A549 (cell line): ENCODE measurements around the gene MIEF1. TPM values are rescaled to one million over a fixed set of nuclear protein-coding genes. Genes with fewer than 3 reads are reported as not detected.
A peak's percentile ranks its signal among the peaks of the same experiment; 100 is the strongest.

Experiments
- ATAC-seq, 2 experiments: fragments of 200-7000 bp in 1 of 2; fragments of >200 bp in 1 of 2; cut with Nextera tagmentation in 1 of 2; cut with Tn5 transposase in 1 of 2; 3 replicates each; pipeline versions ENCODE4 v1.8.0 to v1.9.1; 2018 to 2020; ENCODE audit warnings: mild to moderate bottlenecking in 1 of 2, moderate library complexity in 1 of 2
- CTCF ChIA-PET: fragments of 300-600 bp; sonication (Branson Sonifier 250); formaldehyde crosslinking; extraction: SDS; loops from one replicate; lab custom pipeline; 2021; ENCODE audit warnings: antibody characterized with exemption, inconsistent platforms; lab: Yijun Ruan, JAX
- POLR2A ChIA-PET: fragments of 350-600 bp; formaldehyde crosslinking; extraction: SDS; loops from one replicate; lab custom pipeline; 2021; ENCODE audit warnings: antibody characterized with exemption, inconsistent platforms; lab: Yijun Ruan, JAX
- DNase-seq, 2 experiments: peaks; one replicate each; pipeline versions ENCODE4 v3.0.0 to v3.0.0-alpha.2; 2011 to 2016; ENCODE audit warnings: low read depth in 1 of 2, low spot score in 1 of 2
- FAIRE-seq: peaks from 2 replicates; lab custom pipeline; 2011; peaks lifted over from hg19 to GRCh38; lab: Jason Lieb, UNC
- H3K27ac ChIP-seq, 2 experiments: fragments of >200 bp; sonication (Bioruptor Twin); formaldehyde crosslinking; 3 replicates each; pipeline ENCODE4 v1.5.1; 2016 to 2017
- H3K4me1 ChIP-seq: fragments of >200 bp; sonication (Bioruptor Twin); formaldehyde crosslinking; 3 replicates; pipeline ENCODE4 v1.6.1; 2016
- H3K4me2 ChIP-seq: fragments of >200 bp; sonication (Bioruptor Twin); formaldehyde crosslinking; 3 replicates; pipeline ENCODE4 v1.6.1; 2016
- H3K4me3 ChIP-seq: fragments of >200 bp; sonication (Bioruptor Twin); formaldehyde crosslinking; 3 replicates; pipeline ENCODE4 v1.5.1; 2016
- H3K9me3 ChIP-seq: fragments of >200 bp; sonication (Bioruptor Twin); formaldehyde crosslinking; 3 replicates; pipeline ENCODE4 v1.6.1; 2016
- BCL3 ChIP-seq: fragments of >200 bp; sonication (Bioruptor Twin); formaldehyde crosslinking; IDR thresholded peaks from 3 replicates; pipeline ENCODE4 v1.6.1; 2016
- CHD2 ChIP-seq: fragments of 150-350 bp; IDR thresholded peaks from 2 replicates; pipeline ENCODE4 v1.6.1; 2014; ENCODE audit warnings: low read length; ENCODE audit not compliant: partially characterized antibody
- CHD4 ChIP-seq: fragments of 200-600 bp; sonication (generic); IDR thresholded peaks from 2 replicates; pipeline ENCODE4 v1.6.1; 2016; ENCODE audit warnings: antibody characterized with exemption, mild to moderate bottlenecking, borderline replicate concordance
- E2F6 ChIP-seq: IDR thresholded peaks from 2 replicates; pipeline ENCODE4 v1.6.1; 2012; ENCODE audit warnings: low read depth, borderline replicate concordance
- ESRRA ChIP-seq: fragments of 150-350 bp; IDR thresholded peaks from 2 replicates; pipeline ENCODE4 v1.6.1; 2014; ENCODE audit warnings: mild to moderate bottlenecking, low read length, borderline replicate concordance
- FOSL2 ChIP-seq, 2 experiments: fragments of 450-650 bp in 1 of 2; fragments of >200 bp in 1 of 2; sonication (Bioruptor Twin) in 1 of 2; formaldehyde crosslinking; IDR thresholded peaks; 2 replicates each; pipeline versions ENCODE4 v1.5.0 to v1.6.1; 2016 to 2020; ENCODE audit warnings: mild to moderate bottlenecking in 1 of 2, moderate library complexity in 1 of 2
- FOXS1 ChIP-seq: fragments of 250-450 bp; sonication (Bioruptor Pico); IDR thresholded peaks from 2 replicates; pipeline ENCODE4 v1.5.0; 2020; ENCODE audit warnings: mild to moderate bottlenecking, moderate library complexity
- HEYL ChIP-seq: fragments of 250-450 bp; sonication (Bioruptor Pico); IDR thresholded peaks from 2 replicates; pipeline ENCODE4 v1.8.0; 2021; ENCODE audit warnings: mild to moderate bottlenecking, moderate library complexity
- HOXA7 ChIP-seq: fragments of 250-450 bp; sonication (Bioruptor Pico); IDR thresholded peaks from 2 replicates; pipeline ENCODE4 v1.5.0; 2020; ENCODE audit warnings: mild to moderate bottlenecking, moderate library complexity
- HOXB5 ChIP-seq: fragments of 250-450 bp; sonication (Bioruptor Pico); IDR thresholded peaks from 2 replicates; pipeline ENCODE4 v1.5.0; 2020; ENCODE audit warnings: mild to moderate bottlenecking, moderate library complexity
- KDM1A ChIP-seq: fragments of 200-600 bp; sonication (generic); IDR thresholded peaks from 2 replicates; pipeline ENCODE4 v1.6.1; 2016; ENCODE audit warnings: low read depth, mild to moderate bottlenecking
- MAX ChIP-seq: IDR thresholded peaks from 2 replicates; pipeline ENCODE4 v1.6.1; 2012
- NPAS2 ChIP-seq: fragments of 250-450 bp; sonication (Bioruptor Pico); IDR thresholded peaks from 2 replicates; pipeline ENCODE4 v1.8.0; 2022; ENCODE audit warnings: mild to moderate bottlenecking, moderate library complexity, borderline replicate concordance
- PHF8 ChIP-seq: fragments of 200-600 bp; sonication (generic); IDR thresholded peaks from 2 replicates; pipeline ENCODE4 v1.6.1; 2016; ENCODE audit warnings: low read depth, mild to moderate bottlenecking, antibody characterized with exemption, moderate library complexity, borderline replicate concordance
- RAD21 ChIP-seq, 2 experiments: fragments of >200 bp in 1 of 2; sonication (Bioruptor Twin) in 1 of 2; formaldehyde crosslinking in 1 of 2; IDR thresholded peaks in 1 of 2; conservative IDR thresholded peaks in 1 of 2; 2 replicates in 1 of 2; 3 replicates in 1 of 2; pipeline ENCODE4 v1.6.1; 2012 to 2018; ENCODE audit warnings: inconsistent platforms in 1 of 2
- REST ChIP-seq: fragments of 200-600 bp; sonication (generic); IDR thresholded peaks from 2 replicates; pipeline ENCODE4 v1.6.1; 2016; ENCODE audit warnings: antibody characterized with exemption, mild to moderate bottlenecking, moderate library complexity
- RFX5 ChIP-seq: fragments of 450-650 bp; IDR thresholded peaks from 2 replicates; pipeline ENCODE4 v1.7.1; 2014; ENCODE audit warnings: antibody characterized with exemption, mild to moderate bottlenecking, moderate library complexity
- RNF2 ChIP-seq: fragments of 200-600 bp; sonication (generic); IDR thresholded peaks from 2 replicates; pipeline ENCODE4 v1.6.1; 2016; ENCODE audit warnings: low read depth, mild to moderate bottlenecking, antibody characterized with exemption, moderate library complexity, borderline replicate concordance
- TP53 ChIP-seq: fragments of 250-450 bp; sonication (Bioruptor Pico); IDR thresholded peaks from 2 replicates; pipeline ENCODE4 v1.5.0; 2021; ENCODE audit warnings: mild to moderate bottlenecking, moderate library complexity
- ZC3H11A ChIP-seq: fragments of 450-650 bp; IDR thresholded peaks from 2 replicates; pipeline ENCODE4 v1.6.1; 2014; ENCODE audit warnings: antibody characterized with exemption, mild to moderate bottlenecking
- ZNF302 ChIP-seq: fragments of 250-450 bp; sonication (Bioruptor Pico); IDR thresholded peaks from 2 replicates; pipeline ENCODE4 v1.9.0; 2021; ENCODE audit warnings: inconsistent platforms, mild to moderate bottlenecking, moderate library complexity
- WGBS: methylation state at CpG from one replicate; pipeline ENCODE4 v1.1.6; 2017; ENCODE audit errors: missing lambda C conversion rate; 5-methylcytosine and 5-hydroxymethylcytosine counted together
- polyA plus RNA-seq, 4 experiments: library from polyadenylated mRNA; depleted of rRNA in 3 of 4; stranded (reverse); fragments of >200 nt; fragmentation: RNase III in 1 of 4; extraction: RNeasy Plus Mini Kit Qiagen cat#74134 plus additional on column Dnase treatment in 1 of 4; gene quantifications; 2 replicates in 3 of 4; 3 replicates in 1 of 4; pipeline ENCODE4 v1.2.3, GENCODE V29; 2011 to 2017

MIEF1 gene
- polyA plus RNA-seq, 2 of the 4 experiments (the other 2 are of a cell fraction): 18.8 to 20.5 TPM

- TF ChIP-seq REST (no peak), HOXB5 (CRISPR knock-in tag) (no peak), NPAS2 (CRISPR knock-in tag) (no peak), HEYL (no peak), ZNF302 (no peak), CHD2 (no peak), E2F6 (no peak), RAD21 (conservative IDR thresholded peaks at IDR 0.05 in 1 of 2, IDR thresholded peaks at IDR 0.05 in 1 of 2) (peak; percentile 76 to 77), RFX5 (peak; percentile 76), ESRRA (peak; percentile 42; the same call in 1 of the 2 replicates)
Measured at GRCh38 chr22:39528681-39529486, 26.8 kb downstream of the MIEF1 start (continued).

GRCh38 chr22:39529487-39529851 is 27.4 kb downstream of the MIEF1 start:
- 86% methylated on average over 10 of the region's 17 CpGs for WGBS
- TF ChIP-seq FOSL2 (IDR thresholded peaks at IDR 0.05): no peak
- TF ChIP-seq FOSL2 (CRISPR knock-in tag; IDR thresholded peaks at IDR 0.05): no peak
- no peak for TF ChIP-seq ZC3H11A
- no peak for TF ChIP-seq MAX
- no peak for TF ChIP-seq CHD4
- no peak for TF ChIP-seq PHF8
- TF ChIP-seq KDM1A: no peak
- no peak for TF ChIP-seq BCL3
- no peak for TF ChIP-seq TP53 (CRISPR knock-in tag)
- TF ChIP-seq FOXS1: no peak
- no peak for TF ChIP-seq HOXA7 (CRISPR knock-in tag)
- no peak for TF ChIP-seq RNF2
- TF ChIP-seq, all 56 proteins: peak for 0
- Histone ChIP-seq H3K4me3 (no peak overlapping the region), H3K27ac (no peak overlapping the region), H3K9me3 (no peaks in the 10 kb centered on the region), H3K4me2 (peak overlapping the region; percentile 68; the same call in 1 of the 3 replicates), H3K4me1 (peaks cover 29% of the 10 kb centered on the region)
- POLR2A ChIA-PET: interaction anchor here (0.9 to 3.6 kb wide), 5 partner anchors 10 to 515 kb away, joined by 3 to 34 read pairs (median 6); partner anchors contain the start of genes ATF4, MIEF1 and RPL3
- DNase-seq (no peak), FAIRE-seq (no peak), ATAC-seq (no peak)
- CTCF ChIA-PET: interaction anchor here (0.7 to 37.2 kb wide), 25 partner anchors 13 to 659 kb away, joined by 3 to 899 read pairs (median 4); partner anchors contain the start of genes RPL3 and TAB1
